NCI-H345 treated with DMSO at 0.1 percent for 48 hours (cell line): Measurements from ENCODE around the gene ADGRE3.

ENCODE experiments used
- DNase-seq: peaks from one replicate; lab custom pipeline; 2025; ENCODE audit not compliant: unreplicated experiment; lab: John Stamatoyannopoulos, UW

The ADGRE3 gene

GRCh38 chr19:14674764-14675163 lies at the start of gene ADGRE3:
ADGRE3 (minus strand) TSS chr19:14674844; CDS start chr19:14674770, 74 bp downstream.
- no peak for DNase-seq

GRCh38 chr19:14722127-14722526 lies 47.5 kb upstream of the ADGRE3 start:
- DNase-seq, result no peak

DNA sequence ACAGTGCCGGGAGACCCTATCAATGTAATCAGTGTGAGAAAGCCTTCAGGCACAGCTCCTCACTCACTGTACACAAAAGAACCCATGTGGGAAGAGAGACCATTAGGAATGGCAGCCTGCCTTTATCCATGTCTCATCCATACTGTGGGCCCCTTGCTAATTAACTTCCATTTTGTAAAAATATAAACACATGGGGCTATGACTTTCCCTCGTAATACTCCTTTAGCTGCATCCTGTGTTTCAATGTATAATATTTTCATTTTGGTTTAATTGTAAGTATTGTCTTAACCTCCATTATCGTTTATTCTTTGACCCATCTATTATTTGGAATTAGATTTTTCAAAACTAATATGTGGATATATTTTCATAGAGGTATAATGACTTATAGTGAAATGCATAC lies 44.5 kb upstream of the ADGRE3 start:
- no peak for DNase-seq

DNA sequence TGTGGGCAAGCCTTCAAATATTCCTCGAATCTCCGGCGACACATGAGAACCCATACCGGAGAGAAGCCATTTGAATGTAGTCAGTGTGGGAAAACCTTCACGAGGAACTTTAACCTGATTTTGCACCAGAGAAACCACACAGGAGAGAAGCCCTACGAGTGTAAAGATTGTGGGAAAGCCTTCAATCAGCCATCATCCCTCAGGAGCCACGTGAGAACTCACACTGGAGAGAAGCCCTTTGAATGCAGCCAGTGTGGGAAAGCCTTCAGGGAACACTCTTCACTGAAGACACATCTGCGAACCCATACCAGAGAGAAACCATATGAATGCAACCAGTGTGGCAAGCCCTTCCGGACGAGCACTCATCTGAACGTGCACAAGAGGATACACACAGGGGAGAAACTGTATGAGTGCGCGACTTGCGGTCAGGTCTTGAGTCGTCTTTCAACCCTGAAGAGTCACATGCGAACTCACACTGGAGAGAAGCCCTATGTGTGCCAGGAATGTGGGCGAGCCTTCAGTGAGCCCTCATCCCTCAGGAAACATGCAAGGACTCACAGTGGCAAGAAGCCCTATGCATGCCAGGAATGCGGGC lies 44.0 kb upstream of the ADGRE3 start:
- no peak for DNase-seq

DNA sequence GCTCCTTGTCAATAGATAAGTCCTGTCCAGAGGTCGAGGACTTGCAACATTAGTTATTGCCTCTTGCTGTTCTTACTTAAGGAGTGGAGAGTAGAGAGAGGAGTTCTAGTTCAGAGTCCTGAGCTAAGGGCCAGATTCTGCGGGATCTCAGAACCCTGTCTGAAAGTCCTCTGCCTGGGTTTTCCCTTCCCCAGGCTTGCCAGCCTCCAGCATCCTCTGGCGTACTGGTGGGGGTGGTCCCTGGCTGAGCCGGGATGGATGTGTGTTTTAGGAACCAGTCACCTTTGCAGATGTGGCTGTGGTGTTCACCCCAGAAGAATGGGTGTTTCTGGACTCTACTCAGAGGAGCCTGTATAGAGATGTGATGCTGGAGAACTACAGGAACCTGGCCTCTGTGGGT lies 41.2 kb upstream of the ADGRE3 start:
- DNase-seq, result no peak

GRCh38 chr19:14704450-14704849 lies 29.8 kb upstream of the ADGRE3 start:
- DNase-seq, result no peak

DNA sequence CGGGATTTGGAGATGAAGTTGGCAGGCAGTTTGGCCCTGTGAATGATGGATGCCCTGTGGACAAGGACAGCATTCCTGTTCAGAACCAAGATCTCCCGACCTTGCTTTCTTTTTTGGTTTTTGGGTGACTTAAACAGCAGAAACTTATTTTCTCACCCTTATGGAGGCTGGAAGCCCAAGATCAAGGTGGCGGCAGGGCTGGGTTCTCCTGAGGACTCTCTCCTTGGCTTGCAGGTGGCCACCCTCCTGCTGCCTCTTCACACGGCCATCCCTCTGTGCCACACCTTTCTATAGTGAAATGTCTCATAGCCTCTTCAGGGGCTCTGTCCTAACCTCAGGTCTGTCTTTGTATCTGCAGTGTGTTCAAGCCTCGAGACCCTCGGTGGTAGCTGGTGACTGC lies 29.2 kb upstream of the ADGRE3 start:
- DNase-seq, result no peak

GRCh38 chr19:14700711-14701375 lies 26.2 kb upstream of the ADGRE3 start:
- no peak for DNase-seq

DNA sequence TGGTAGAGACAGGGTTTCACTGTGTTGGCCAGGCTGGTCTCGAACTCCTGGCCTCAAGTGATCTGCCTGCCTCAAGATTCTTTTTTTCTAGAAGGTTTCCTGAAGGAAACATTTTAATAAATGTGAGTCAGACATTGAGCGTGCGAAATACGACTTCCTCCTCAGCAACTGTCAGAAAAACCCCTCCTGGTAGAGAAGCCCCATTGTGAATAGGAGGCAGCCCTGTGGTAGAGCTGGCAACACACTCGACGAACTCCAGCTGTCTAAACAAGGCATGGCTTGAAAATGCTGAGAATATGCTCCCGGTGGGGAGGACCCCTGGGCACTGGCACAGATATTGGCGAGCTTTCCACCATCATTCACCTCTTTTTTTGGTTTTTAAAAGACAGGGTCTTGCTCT lies 25.0 kb upstream of the ADGRE3 start:
- no peak for DNase-seq

DNA sequence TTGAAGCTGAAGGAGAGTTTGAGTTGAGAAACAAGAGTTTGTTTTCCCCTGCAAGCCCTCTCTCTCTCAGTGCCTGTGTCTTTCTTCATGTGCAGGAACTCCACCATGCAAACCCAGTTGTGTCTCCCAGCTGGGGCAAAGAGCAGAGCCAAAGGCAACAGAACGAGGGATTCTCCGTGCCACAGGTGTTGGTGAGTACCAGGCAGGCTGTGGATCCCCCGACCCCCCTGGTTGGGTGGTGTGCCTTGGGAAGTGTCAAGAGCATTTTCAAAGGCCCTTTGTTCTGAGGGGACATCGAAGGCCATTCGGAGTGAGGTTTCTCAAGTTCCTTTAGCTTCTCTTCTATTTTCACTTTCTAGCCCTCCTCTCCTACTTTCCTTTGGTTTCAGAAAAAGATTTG lies 20.8 kb upstream of the ADGRE3 start:
- DNase-seq, result no peak

DNA sequence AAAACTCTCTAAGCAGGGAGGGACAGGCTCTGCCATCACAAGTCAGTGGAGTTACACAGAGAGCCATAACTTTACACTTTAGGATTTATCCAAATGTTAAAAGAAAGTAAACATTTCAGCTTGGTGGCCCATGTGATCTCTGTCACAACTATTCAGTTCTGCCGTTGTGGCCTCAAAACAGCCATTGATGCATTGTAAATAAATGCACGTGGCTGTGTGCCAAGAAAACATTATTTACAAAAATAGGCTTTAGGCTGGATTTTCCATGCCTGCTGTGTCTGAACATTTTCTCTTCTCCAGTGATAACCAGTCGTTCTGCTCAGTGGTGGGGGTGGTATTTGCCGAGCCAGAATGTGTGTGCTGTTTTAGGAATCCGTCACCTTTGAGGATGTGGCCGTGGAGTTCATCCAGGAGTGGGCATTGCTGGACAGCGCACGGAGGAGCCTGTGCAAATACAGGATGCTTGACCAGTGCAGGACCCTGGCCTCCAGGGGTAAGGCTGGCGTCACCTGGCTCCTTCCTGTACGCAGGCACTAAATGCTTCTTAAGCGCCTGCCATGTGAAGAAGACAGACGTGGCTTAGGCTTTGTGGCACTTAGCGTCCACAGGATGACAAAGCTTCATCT lies 20.1 kb upstream of the ADGRE3 start:
- DNase-seq, result no peak

- peak; percentile 81 for DNase-seq
Measured at GRCh38 chr19:14689598-14690503, 15.2 kb upstream of the ADGRE3 start, which contains the start of gene ZNF333. ZNF333 (plus strand) TSS chr19:14690048; CDS start chr19:14693492, 3,444 bp downstream.

DNA sequence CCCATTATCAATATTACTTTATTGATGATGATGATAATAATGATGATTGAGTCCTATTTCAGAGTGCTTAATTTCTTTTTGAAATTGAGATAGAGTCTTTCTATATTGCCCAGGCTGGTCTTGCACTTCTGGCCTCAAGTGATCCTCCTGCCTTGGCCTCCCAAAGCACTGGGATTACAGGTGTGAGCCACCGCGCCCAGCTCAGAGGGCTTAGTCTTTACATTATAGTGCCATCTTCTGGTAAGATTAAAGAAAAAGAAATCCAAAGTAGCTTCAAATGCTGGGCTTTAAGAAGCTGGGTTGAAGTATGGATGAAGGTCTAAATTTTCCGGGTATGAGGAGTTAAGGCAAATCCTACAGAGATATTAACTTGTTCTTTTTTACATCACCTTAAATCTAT lies 11.8 kb upstream of the ADGRE3 start:
- peak; percentile 4 for DNase-seq

GRCh38 chr19:14683439-14683838 lies 8.8 kb upstream of the ADGRE3 start:
- DNase-seq, result no peak

DNA sequence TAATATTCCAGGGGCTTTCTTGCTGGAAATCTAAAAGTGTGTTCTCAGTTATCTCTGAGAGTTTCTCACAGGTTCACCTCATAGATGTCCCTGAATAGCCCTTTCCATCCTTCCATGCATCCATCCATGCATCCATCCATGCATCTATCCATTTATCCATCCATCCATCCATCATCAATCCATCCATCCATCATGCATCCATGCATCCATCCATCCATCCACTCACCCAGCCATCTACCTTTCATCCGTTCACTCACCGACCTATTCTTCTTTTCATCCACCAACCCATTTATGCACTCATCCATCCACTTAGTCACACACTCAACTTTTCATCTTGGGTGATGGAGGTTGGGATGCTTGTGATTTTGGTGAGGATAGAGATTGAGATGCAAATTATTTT lies 7.4 kb upstream of the ADGRE3 start:
- DNase-seq, result no peak

- no peak for DNase-seq
Measured at GRCh38 chr19:14678199-14678598, 3.6 kb upstream of the ADGRE3 start.

DNA sequence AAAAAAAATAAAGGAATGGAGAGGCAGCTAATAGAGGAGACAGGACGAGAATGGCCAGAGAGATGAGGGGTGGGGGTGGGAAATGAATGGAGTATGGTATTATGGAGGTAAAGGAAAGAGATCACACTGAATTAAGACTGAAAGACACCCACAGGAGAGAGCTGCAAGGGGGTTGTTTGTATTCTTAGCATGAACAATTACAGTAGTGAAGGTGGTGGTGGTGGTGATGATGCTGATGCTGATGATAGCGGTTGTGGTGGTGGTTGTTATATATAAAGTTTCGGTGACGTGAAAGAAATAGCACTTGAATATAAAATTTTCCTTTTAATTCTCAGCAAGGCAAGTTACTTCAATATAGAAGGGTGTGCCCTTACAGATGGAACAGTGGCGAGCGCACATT lies 2.8 kb upstream of the ADGRE3 start:
- no peak for DNase-seq

DNA sequence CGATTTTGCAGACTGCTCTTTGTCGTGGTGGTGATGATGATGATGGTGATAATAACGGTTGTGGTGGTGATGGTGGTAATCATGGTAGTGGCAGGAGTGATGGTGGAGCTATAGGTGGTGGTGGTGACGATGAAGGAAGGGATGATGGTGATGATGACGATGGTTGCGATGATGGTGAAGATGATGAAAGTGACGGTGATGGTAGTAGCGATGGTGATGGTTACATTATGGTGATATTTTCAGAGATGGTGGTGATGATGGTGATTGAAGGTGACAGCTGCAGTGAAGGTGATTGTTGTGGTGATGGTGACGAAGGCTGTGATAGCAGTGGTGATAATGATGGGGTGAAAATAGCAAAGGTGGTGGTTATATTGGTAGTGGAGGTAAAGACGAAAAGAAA lies 2.1 kb upstream of the ADGRE3 start:
- no peak for DNase-seq

DNA sequence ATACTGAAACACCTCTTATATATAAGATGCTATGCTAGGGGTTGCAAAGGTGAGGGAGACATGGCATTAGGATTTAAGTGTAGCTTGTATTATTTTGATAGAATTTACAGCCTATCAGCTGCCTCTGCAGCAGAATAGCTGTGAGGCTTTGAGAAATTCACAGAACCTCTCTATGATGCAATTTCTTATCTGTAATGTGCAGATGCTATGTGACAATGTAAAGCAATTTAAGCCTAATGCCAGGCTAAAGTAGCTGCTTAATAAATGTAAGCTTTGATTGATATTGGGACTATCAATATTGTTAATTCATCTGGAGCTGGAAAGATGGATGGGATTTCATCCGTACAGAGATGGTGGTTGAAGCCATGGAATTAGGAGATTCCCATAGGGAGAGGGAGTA lies 1.6 kb downstream of the ADGRE3 start:
- DNase-seq, result no peak

- no peak for DNase-seq
Measured at GRCh38 chr19:14672188-14672872, 2.3 kb downstream of the ADGRE3 start.

DNA sequence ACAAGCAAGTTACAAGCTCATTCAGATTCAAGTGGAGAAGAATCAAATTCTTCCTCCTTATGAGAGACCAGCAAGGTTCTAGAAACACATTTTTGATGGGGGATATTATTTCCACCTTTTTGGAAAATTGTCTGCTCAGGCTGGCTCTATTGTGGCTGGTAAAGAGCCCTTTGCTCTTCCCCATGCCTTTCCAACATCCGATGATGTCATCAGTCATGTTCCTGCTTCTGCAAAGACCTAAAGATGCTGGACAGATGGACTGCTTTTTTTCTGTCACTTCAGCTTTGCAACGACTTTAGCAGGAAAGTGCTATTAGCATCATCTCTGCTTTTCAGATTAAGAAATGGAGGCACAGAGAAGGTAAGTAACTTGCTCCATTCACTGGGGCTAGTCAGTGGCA lies 4.2 kb downstream of the ADGRE3 start:
- no peak for DNase-seq
